GM12874 (cell line): Measurements from ENCODE around the gene SLC15A2.

Experiments used
- TF ChIP-seq, protein P1 (sequence below): IDR thresholded peaks from 2 replicates; pipeline ENCODE4 v1.5.1; 2011; ENCODE audit warnings: low read depth, mild to moderate bottlenecking, control low read depth, low read length, moderate library complexity; ENCODE audit not compliant: insufficient read depth

Gene SLC15A2

DNA sequence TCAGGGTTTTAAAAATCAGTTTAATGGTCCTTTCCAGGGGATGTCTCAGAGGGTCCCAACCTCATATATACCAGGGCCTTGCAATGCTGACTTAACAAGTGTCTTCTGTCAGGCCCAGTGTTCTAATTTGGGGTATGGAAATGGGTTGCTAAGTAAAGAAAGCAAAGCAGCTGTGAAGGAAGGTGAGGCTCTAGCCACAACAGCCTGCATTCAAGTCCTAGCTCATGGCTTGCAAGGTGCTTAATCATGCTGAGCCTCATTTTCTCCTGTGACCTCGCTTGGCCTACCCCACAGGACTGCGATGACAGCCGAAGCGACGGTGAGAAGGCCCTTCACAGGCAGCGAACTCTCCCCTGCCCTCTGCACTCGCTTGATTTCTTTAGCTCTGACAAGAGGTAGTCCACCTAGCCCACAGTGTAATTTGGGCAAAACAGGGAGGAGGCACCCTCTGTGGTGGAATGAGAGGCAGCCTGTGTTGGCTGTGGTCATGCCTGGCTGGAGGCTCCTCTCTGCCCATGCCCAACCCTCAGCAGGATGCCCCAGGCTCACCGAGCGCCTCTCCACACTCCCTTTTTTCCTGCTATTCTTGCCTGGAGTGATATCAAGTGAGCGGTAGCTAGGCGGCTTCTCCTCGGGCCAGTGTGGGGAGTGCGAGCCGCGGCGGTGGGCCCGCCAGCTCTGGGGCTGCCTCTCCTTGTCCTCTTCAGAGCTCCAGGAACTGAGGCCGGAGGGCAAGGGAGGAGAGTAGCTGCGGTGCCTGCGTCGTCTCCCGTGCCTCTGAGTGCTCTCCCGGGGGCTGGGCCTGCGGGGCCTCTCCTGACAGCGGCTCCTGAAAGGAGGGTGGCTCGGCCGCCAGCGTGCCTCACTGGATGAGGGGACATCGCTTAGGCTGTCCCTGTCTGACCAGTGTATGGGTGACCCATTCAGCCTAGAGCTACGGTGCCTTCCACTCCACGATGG lies 98.7 kb downstream of the SLC15A2 start:
- TF ChIP-seq, protein P1, sequence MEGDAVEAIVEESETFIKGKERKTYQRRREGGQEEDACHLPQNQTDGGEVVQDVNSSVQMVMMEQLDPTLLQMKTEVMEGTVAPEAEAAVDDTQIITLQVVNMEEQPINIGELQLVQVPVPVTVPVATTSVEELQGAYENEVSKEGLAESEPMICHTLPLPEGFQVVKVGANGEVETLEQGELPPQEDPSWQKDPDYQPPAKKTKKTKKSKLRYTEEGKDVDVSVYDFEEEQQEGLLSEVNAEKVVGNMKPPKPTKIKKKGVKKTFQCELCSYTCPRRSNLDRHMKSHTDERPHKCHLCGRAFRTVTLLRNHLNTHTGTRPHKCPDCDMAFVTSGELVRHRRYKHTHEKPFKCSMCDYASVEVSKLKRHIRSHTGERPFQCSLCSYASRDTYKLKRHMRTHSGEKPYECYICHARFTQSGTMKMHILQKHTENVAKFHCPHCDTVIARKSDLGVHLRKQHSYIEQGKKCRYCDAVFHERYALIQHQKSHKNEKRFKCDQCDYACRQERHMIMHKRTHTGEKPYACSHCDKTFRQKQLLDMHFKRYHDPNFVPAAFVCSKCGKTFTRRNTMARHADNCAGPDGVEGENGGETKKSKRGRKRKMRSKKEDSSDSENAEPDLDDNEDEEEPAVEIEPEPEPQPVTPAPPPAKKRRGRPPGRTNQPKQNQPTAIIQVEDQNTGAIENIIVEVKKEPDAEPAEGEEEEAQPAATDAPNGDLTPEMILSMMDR = no peak
